G401 (cell line): ENCODE data around the gene NAALADL1. TPM values are rescaled to one million over a fixed set of nuclear protein-coding genes. Genes with fewer than 3 reads are reported as not detected.

Source experiments
- DNase-seq: peaks from one replicate; pipeline ENCODE4 v3.0.0-alpha.2; 2015; ENCODE audit warnings: low spot score
- in situ Hi-C: cut with HindIII; loops from 2 replicates; pipeline ENCODE4 v1.10.0; 2016; ENCODE audit warnings: low sequenced_read_pairs, mixed read lengths
- total RNA-seq: library from RNA; depleted of rRNA; stranded (reverse); fragments of >200 nt; shearing (Covaris generic); gene quantifications from 2 replicates; pipeline ENCODE4 v1.2.3, GENCODE V29; 2014

Gene NAALADL1
- total RNA-seq, 1 experiment from 2014 or later, result not detected

- in situ Hi-C loops, result no loop called here
- no peak for DNase-seq
These were observed 827 bp downstream of the NAALADL1 start for GRCh38 chr11:65057526-65057925.

GRCh38 chr11:65056999-65057398 lies 1.4 kb downstream of the NAALADL1 start:
- in situ Hi-C loops, result no loop called here
- no peak for DNase-seq

- no peak for DNase-seq
- in situ Hi-C loops, result no loop called here
These were observed 2.8 kb downstream of the NAALADL1 start for GRCh38 chr11:65055538-65055937.

- in situ Hi-C loops, result no loop called here
These were observed 4.4 kb downstream of the NAALADL1 start for GRCh38 chr11:65053827-65054508.

GRCh38 chr11:65051398-65051858 lies 6.9 kb downstream of the NAALADL1 start:
- in situ Hi-C loops, result no loop called here
- DNase-seq, result no peak

More at GRCh38 chr11:65053827-65054508, 4.4 kb downstream of the NAALADL1 start:
- DNase-seq, result no peak

GRCh38 chr11:65047581-65048422 lies 10.6 kb downstream of the NAALADL1 start:
- DNase-seq, result no peak
- in situ Hi-C loops, result no loop called here

- in situ Hi-C loops, result no loop called here
These were observed 12.6 kb downstream of the NAALADL1 start for GRCh38 chr11:65045728-65046127.

GRCh38 chr11:65045061-65045460 lies 13.3 kb downstream of the NAALADL1 start:
- in situ Hi-C loops, result no loop called here
- no peak for DNase-seq

More at GRCh38 chr11:65045728-65046127, 12.6 kb downstream of the NAALADL1 start:
- no peak for DNase-seq

- peak; percentile 27 for DNase-seq
- in situ Hi-C loops, result no loop called here
These were observed 14.4 kb downstream of the NAALADL1 start for GRCh38 chr11:65043881-65044501.

GRCh38 chr11:65042891-65043290 lies 15.5 kb downstream of the NAALADL1 start:
- no peak for DNase-seq
- in situ Hi-C loops, result no loop called here

GRCh38 chr11:65040847-65041622 lies 17.3 kb downstream of the NAALADL1 start, which contains the start of gene SAC3D1:
TSS of gene SAC3D1 (plus strand) at chr11:65041210. CDS start at chr11:65041293, 83 bp downstream.
- in situ Hi-C loops, result no loop called here
- peak; percentile 96 for DNase-seq

- no peak for DNase-seq
- in situ Hi-C loops, result no loop called here
These were observed 17.9 kb downstream of the NAALADL1 start for GRCh38 chr11:65040520-65040846.

- in situ Hi-C loops, result no loop called here
- DNase-seq, result peak; percentile 71
These were observed 21.4 kb downstream of the NAALADL1 start for GRCh38 chr11:65036931-65037330.

- DNase-seq, result no peak
- in situ Hi-C loops, result no loop called here
These were observed 22.8 kb downstream of the NAALADL1 start for GRCh38 chr11:65035579-65035978.

- no peak for DNase-seq
- in situ Hi-C loops, result no loop called here
These were observed 23.9 kb downstream of the NAALADL1 start for GRCh38 chr11:65034423-65034822.

- in situ Hi-C loops, result no loop called here
- DNase-seq, result no peak
These were observed 26.1 kb downstream of the NAALADL1 start for GRCh38 chr11:65032216-65032615.

- peak; percentile 99 for DNase-seq
- in situ Hi-C loops, result no loop called here
These were observed 30.9 kb downstream of the NAALADL1 start, which contains the start of gene SNX15 for GRCh38 chr11:65027213-65028067. TSS of gene SNX15 (plus strand) at chr11:65027439. CDS start at chr11:65027538, 99 bp downstream.

GRCh38 chr11:65026810-65027209 lies 31.5 kb downstream of the NAALADL1 start:
- in situ Hi-C loops, result no loop called here
- no peak for DNase-seq
